ENCODE measurements around the gene CUTA. TPM values are rescaled to one million over a fixed set of nuclear protein-coding genes. Genes with fewer than 3 reads are reported as not detected.
"Not testable (repeated sequence)": the region's sequence is repeated elsewhere in the genome, so short reads cannot be mapped to it uniquely, and the experiment has no call there.

CUTA gene
- total RNA-seq, 2 donors from 2014 or later, result 195 to 196 TPM

DNA sequence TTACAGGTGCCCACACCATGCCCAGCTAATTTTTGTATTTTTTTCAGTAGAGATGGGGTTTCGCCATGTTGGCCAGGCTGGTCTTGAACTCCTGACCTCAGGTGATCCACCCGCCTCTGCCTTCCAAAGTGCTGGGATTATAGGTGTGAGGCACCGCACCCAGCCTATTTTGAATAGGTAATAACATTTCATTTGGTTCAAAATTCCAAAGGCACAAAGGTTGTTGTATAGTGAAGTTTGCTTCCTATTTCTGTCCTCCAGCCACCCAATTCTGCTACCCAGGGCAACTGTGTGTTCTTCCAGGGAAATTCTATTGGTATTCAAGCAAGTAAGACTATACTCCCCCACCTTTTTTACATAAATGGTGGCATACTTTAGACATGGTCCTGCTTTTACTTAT is 19.3 kb downstream of the CUTA start:
- not testable (repeated sequence) for H3K36me3 Mint-ChIP-seq (ENCODE audit: low read depth); H3K27ac Mint-ChIP-seq; ATAC-seq; H3K4me1 Mint-ChIP-seq; H3K27me3 Mint-ChIP-seq; DNase-seq; H3K9me3 ChIP-seq (ENCODE audit: control insufficient read depth, low read length, poor library complexity, severe bottlenecking); H3K4me3 Mint-ChIP-seq

DNA sequence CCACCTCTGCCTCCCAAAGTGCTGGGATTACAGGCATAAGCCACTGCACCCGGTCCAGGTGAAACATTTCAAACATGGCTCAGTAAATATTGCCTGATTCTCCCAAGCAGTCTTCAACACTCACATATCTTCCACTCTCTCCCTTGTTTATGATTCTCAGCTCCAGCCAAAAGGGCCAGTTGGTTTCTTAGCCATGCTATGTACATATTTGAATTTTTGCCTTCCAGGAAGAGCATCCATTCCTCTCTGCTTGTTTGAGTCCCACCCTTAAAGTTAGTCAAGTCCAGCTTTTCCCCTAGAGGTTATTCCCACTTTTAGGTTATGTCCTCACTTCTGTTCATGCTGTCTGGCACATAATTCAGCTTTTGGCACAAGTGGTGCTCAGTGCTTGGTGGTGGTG is 20.4 kb downstream of the CUTA start:
- DNase-seq (no peak), ATAC-seq (no peak)
- Mint-ChIP-seq H3K27ac (peak overlapping the region; percentile 87), H3K4me1 (peaks cover 16% of the 10 kb centered on the region), H3K4me3 (no peak overlapping the region), H3K27me3 (no peaks in the 10 kb centered on the region), H3K36me3 (ENCODE audit: low read depth) (no peaks in the 10 kb centered on the region)
- H3K9me3 ChIP-seq (ENCODE audit: control insufficient read depth, low read length, poor library complexity, severe bottlenecking), result no peaks in the 10 kb centered on the region

DNA sequence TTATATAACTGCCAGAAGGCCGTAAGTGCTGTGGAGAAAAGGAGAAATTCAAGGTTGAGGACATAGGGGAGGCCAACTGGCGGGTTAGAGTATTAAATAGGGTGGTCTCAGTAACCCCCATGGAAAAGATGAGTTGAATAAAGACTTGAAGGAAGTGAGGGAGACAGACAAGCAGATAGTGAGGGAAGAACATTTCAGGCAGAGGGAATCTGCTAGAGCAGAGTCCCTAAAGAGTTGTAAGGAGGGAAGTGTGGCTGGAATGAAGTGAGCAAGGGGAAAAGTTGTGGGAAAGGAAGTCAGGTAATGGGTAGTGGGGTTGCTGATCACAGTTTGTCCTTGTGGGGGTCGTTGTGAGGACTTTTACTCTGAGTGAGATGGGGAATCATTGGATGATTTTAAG is 24.9 kb downstream of the CUTA start:
- ATAC-seq (no peak), DNase-seq (no peak)
- Mint-ChIP-seq H3K36me3 (ENCODE audit: low read depth) (no peaks in the 10 kb centered on the region), H3K27me3 (no peaks in the 10 kb centered on the region), H3K4me3 (peak overlapping the region; percentile 43), H3K27ac (peak overlapping the region; percentile 89), H3K4me1 (peaks cover 28% of the 10 kb centered on the region)
- no peaks in the 10 kb centered on the region for H3K9me3 ChIP-seq (ENCODE audit: control insufficient read depth, low read length, poor library complexity, severe bottlenecking)

DNA sequence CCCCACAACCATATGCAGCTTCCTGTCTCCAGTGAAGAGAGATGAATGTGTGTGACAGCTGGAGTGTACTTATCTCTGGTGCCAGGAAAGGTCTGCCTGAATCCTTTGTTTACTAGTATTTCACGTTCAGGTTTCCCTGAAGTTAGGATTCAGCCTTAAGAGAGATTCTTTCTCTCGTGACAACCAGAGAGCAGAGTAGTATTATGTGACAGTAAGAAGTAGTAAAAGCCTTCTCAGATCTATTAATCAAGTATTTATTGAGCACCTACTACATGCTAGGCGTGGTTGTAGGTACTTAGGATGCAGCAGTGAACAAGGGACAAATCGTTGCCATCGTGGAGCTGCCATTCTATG is 25.3 kb downstream of the CUTA start:
- ATAC-seq (no peak), DNase-seq (no peak)
- Mint-ChIP-seq H3K27me3 (no peaks in the 10 kb centered on the region), H3K27ac (peak overlapping the region; percentile 89), H3K4me1 (peaks cover 28% of the 10 kb centered on the region), H3K36me3 (ENCODE audit: low read depth) (no peaks in the 10 kb centered on the region), H3K4me3 (peak overlapping the region; percentile 87)
- no peaks in the 10 kb centered on the region for H3K9me3 ChIP-seq (ENCODE audit: control insufficient read depth, low read length, poor library complexity, severe bottlenecking)

DNA sequence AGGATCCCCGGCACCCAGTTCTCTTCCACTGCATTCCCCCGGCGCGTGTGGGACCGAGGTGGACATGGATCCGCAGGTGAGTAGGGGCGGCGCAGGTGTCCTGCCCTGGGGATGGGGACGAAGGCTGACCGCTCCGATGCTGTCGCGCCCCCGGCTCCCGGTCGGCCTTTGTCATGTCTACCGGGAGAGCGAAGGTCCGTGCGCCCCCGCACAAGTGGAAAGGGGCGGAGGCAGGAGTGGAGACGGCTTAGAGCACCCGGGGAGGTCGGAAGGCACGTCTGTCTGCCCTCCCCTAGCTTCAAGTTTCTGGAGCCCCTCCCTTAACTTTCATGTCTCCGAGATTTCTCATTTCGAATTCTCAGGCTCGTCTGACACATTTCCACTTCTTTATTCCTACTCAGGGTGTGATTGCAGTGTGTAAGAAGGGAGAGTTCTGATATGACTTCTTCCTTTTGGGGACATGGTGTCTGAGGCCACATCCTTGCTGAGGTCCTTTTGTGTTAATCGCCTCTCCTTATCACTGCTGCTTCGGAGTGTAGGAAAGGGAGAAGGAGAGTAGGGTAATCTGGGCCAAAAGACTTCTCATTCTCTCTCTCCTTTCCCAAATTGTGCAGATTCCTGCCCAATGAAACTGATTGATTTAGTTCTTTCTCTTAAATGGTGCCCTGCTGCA is 25.8 kb downstream of the CUTA start:
- DNase-seq (no peak), ATAC-seq (no peak)
- Mint-ChIP-seq H3K4me1 (peaks cover 28% of the 10 kb centered on the region), H3K27ac (peak overlapping the region; percentile 89), H3K36me3 (ENCODE audit: low read depth) (no peaks in the 10 kb centered on the region), H3K4me3 (peak overlapping the region; percentile 87), H3K27me3 (no peaks in the 10 kb centered on the region)
- H3K9me3 ChIP-seq (ENCODE audit: control insufficient read depth, low read length, poor library complexity, severe bottlenecking), result no peaks in the 10 kb centered on the region

DNA sequence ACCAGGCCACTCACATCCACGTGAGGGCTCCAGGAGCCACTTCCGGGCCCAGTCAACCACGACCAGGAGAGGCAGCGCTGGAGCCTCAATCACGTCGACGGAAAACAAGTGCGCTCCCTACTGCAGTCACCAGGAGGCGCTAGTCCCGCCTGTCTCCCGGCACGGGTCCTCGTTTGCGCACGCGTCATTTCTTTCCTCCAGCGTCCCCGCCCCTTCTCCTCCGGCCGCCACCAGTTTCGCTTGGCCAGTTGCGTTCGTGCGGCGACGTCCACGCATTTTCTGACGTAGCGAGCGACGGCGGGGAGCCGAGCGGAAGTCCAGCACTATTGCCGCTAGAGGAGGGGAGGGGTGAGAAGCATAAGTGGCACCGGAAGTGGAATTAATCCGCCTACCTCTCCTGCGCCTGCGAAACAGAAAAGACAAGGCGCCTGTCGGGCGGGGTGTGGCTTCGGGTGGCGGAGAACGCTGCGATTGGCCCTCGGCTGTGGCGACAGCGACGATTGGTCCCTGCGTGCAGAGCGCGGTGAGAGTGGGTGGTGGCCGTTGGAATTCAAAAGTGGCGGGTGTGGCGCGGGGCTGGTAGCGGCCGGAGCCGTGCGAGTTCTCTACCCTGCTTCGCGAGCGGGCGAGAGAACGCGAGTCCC is 26.5 kb downstream of the CUTA start, which contains the start of gene KIFC1:
TSS of gene KIFC1 (plus strand) at position 546 of the 644 bp plus-strand sequence. CDS start 163 bp downstream, outside the sequence.
- Mint-ChIP-seq H3K27me3 (no peaks in the 10 kb centered on the region), H3K4me1 (peaks cover 28% of the 10 kb centered on the region), H3K4me3 (peak within 1 kb of the TSS; percentile 87), H3K27ac (peak within 1 kb of the TSS; percentile 89), H3K36me3 (ENCODE audit: low read depth) (no peaks in the 10 kb centered on the region)
- no peaks in the 10 kb centered on the region for H3K9me3 ChIP-seq (ENCODE audit: control insufficient read depth, low read length, poor library complexity, severe bottlenecking)
- ATAC-seq, result peak; percentile 92
- peak; percentile 97 to 99 (median 98) for DNase-seq

DNA sequence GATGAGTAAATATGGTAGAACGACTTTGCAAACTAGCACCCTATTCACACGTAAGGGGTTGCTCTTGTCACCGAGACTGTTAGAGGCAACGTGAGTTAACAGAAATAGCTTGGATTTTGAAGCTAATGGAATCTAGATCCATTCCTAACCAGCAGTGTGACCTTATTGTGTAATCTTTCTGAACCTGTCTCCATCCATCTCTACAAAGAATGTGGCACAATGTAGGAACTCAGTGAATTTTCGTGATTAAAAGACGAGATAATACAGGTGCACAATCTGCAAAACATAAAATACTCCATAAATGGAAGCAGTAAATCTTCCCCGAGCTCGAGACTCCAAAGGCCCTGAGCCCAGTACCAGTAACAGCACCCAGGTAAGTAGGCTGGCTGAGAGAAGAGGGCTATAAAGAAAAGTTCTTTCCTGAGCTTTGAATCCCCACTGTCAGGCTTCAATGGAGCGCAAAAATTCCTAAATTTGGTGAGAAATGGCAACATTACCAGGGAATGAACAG is 27.1 kb downstream of the CUTA start:
- no peaks in the 10 kb centered on the region for H3K27me3 Mint-ChIP-seq
- H3K9me3 ChIP-seq (ENCODE audit: control insufficient read depth, low read length, poor library complexity, severe bottlenecking), result no peaks in the 10 kb centered on the region
- H3K36me3 Mint-ChIP-seq (ENCODE audit: low read depth), result no peaks in the 10 kb centered on the region
- peaks cover 28% of the 10 kb centered on the region for H3K4me1 Mint-ChIP-seq
- peak overlapping the region; percentile 89 for H3K27ac Mint-ChIP-seq
- ATAC-seq (peak; percentile 3), DNase-seq (no peak)
- H3K4me3 Mint-ChIP-seq, result peak overlapping the region; percentile 87

DNA sequence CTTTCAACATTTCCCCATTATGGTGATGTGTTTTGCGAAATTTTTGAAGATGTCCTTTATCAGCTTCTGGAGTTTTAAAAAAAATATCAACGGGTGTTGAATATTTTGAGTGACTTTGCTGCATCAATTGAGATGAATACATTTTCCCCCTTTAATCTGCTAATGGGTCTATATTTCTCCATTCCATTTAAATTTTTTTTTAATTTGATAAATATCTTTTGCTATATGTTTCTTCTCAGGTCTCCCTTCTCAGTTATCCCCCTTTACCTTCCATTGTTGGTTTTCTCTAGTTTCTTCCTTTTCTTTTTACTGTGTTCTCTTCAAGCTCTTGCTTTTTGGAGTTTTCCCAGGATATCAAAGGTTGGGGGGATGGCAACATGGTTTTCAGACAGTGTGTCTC is 27.7 kb downstream of the CUTA start:
- no peak overlapping the region for H3K4me3 Mint-ChIP-seq
- no peak for DNase-seq
- no peaks in the 10 kb centered on the region for H3K27me3 Mint-ChIP-seq
- H3K4me1 Mint-ChIP-seq, result peaks cover 27% of the 10 kb centered on the region
- no peaks in the 10 kb centered on the region for H3K36me3 Mint-ChIP-seq (ENCODE audit: low read depth)
- ATAC-seq, result no peak
- H3K27ac Mint-ChIP-seq, result peak overlapping the region; percentile 89
- no peaks in the 10 kb centered on the region for H3K9me3 ChIP-seq (ENCODE audit: control insufficient read depth, low read length, poor library complexity, severe bottlenecking)

DNA sequence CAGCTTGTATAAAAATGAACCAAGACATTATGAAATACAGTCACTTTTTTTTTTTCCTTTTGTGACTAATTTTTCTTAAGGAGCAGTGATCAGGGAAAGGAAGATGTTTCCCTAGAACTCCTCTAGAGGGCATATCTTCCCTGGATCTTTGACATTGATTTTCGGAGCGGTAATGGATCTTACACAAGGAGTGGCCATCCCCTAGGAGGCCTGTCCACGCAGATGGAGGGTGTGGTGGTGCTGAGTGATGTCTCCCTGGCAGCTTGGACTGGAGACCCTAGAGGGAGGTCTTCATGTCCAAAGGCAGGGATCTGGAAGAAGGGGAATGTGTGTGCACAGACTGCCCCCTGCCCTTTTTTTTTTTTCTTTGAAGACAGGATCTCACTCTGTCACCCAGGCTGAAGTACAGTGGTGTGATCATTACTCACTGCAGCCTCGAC is 33.3 kb downstream of the CUTA start:
- Mint-ChIP-seq H3K4me3 (no peak overlapping the region), H3K4me1 (peaks cover 5% of the 10 kb centered on the region), H3K27ac (no peak overlapping the region), H3K36me3 (ENCODE audit: low read depth) (no peaks in the 10 kb centered on the region), H3K27me3 (no peaks in the 10 kb centered on the region)
- no peaks in the 10 kb centered on the region for H3K9me3 ChIP-seq (ENCODE audit: control insufficient read depth, low read length, poor library complexity, severe bottlenecking)
- no peak for DNase-seq
- no peak for ATAC-seq

DNA sequence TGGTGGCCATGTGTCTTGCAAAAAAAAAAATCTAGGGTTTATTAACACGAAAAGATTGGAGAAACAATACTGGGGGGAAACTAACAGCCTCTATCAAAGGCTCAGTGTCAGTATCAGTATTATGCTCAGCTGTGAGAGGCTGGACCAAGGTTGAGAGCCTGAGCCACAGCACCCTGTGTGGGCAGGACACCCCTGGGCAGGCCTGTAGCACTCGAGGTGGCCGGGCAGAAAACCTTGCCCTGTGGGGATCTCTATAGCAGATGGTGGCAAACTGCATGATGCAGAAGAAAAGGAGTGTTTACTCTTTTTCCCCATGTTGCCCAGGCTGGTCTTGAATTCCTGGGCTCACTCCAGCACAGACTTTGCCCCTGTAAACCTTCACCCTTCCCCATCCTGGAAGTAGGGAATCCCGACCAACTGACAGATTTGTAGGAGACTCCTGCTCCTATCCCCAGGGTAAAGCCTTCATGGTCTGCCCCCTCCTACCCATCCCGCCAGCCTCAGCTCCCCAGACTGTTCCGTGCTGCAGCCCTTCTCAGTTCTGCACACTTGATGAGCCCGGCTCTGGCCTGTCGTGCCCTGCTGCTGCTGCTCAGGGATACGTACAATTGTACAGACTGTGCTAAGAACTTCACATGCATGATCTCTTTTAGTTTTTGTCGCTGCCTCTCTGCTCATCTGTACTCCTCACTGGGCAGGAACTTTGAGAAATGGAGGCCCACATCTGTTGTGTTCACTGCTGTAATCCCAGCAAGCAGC is 34.3 kb downstream of the CUTA start:
- no peaks in the 10 kb centered on the region for H3K9me3 ChIP-seq (ENCODE audit: control insufficient read depth, low read length, poor library complexity, severe bottlenecking)
- Mint-ChIP-seq H3K4me1 (peaks cover 5% of the 10 kb centered on the region), H3K27me3 (no peaks in the 10 kb centered on the region), H3K4me3 (no peak overlapping the region), H3K36me3 (ENCODE audit: low read depth) (no peaks in the 10 kb centered on the region), H3K27ac (peak overlapping the region; percentile 34)
- ATAC-seq, result no peak
- no peak for DNase-seq

DNA sequence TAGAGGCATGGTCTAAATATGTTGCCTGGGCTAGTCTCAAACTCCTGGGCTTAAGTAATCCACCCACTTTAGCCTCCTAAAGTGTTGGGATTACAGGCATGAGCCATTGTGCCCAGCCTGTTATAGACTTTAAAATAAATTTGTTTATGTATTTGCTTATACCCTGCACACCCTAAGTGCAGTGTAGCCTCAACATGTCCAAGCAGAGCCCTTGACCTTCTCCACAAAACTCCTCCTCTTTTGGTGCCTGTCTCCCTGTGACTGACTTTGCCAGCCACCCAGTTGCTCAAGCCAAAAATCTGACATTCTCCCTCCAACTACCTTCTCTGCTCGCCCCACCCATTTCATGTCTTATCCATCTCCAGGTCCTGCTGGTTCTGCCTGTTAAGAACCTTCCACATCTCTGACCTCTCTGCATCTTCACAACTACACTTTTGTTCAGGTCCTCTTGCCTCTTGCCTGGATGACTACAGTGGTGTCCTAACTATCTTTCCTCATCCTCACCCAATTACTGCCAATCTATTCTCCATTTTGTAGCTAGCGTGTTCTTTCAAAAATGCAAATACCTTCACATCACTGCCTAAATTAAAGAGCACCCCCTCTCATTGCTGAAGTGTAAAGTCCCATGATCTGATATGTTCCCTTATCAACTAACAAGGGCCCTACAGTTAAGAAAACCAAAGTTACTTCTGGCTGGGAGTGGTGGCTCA is 37.5 kb downstream of the CUTA start:
- Mint-ChIP-seq H3K4me3 (no peak overlapping the region), H3K27ac (no peak overlapping the region), H3K36me3 (ENCODE audit: low read depth) (no peaks in the 10 kb centered on the region), H3K27me3 (no peaks in the 10 kb centered on the region), H3K4me1 (peaks cover 5% of the 10 kb centered on the region)
- no peak for DNase-seq
- no peaks in the 10 kb centered on the region for H3K9me3 ChIP-seq (ENCODE audit: control insufficient read depth, low read length, poor library complexity, severe bottlenecking)
- no peak for ATAC-seq

DNA sequence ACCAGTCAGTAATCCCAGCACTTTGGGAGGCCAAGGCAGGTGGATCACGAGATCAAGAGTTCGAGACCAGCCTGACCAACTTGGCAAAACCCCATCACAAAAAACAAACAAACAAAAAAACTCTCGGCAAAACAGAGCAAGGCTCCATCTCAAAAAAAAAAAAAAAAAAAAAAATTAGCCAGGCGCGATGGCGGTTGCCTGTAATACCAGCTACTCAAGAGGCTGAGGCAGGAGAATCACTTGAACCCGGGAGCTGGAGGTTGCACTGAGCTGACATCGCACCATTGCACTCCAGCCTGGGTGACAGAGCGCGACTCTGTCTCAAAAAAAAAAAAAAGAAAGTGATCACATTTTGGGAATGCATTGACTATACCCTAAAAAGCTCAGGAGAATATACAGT is 38.7 kb downstream of the CUTA start:
- not testable (repeated sequence) for H3K9me3 ChIP-seq (ENCODE audit: control insufficient read depth, low read length, poor library complexity, severe bottlenecking); H3K4me3 Mint-ChIP-seq; H3K27me3 Mint-ChIP-seq; H3K4me1 Mint-ChIP-seq; DNase-seq; ATAC-seq; H3K27ac Mint-ChIP-seq; H3K36me3 Mint-ChIP-seq (ENCODE audit: low read depth)

DNA sequence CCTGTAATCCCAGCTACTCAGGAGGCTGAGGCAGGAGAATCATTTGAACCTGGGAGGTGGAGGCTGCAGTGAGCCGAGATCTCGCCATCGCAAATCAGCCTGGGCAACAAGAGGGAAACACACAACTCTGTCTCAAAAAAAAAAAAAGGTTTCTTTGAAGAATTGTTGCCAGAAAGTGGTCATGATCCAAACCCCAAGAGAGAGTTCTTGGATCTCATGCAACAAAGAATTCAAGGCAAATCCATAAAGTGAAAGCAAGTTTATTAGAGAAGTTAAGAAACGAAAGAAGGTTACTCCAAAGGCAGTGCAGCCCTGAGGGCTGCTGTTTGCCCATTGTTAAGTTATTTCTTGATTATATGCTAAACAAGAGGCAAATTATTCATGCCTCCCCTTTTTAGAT is 40.7 kb downstream of the CUTA start:
- ATAC-seq (no peak), DNase-seq (no peak)
- Mint-ChIP-seq H3K27me3 (no peaks in the 10 kb centered on the region), H3K36me3 (ENCODE audit: low read depth) (no peaks in the 10 kb centered on the region), H3K27ac (no peak overlapping the region), H3K4me1 (peaks cover 12% of the 10 kb centered on the region), H3K4me3 (no peak overlapping the region)
- H3K9me3 ChIP-seq (ENCODE audit: control insufficient read depth, low read length, poor library complexity, severe bottlenecking), result no peaks in the 10 kb centered on the region

All from T-helper 17 cell (primary cell).